Right forelimb (tissue), 1 donor: ENCODE results near the gene GSTA1.
"Not testable (repeated sequence)": the region's sequence is repeated elsewhere in the genome, so short reads cannot be mapped to it uniquely, and the experiment has no call there.

Source experiments
- DNase-seq: peaks from one replicate; pipeline ENCODE4 v3.0.0-alpha.2; 2018

The GSTA1 gene

GRCh38 chr6:52803668-52804255 lies at the start of gene GSTA1:
TSS of gene GSTA1 (minus strand) at chr6:52803816. CDS start at chr6:52799267, 4,549 bp downstream.
- not testable (repeated sequence) for DNase-seq

- no peak for DNase-seq
These were observed 45.5 kb upstream of the GSTA1 start for GRCh38 chr6:52849137-52849536.

- no peak for DNase-seq
These were observed 42.4 kb upstream of the GSTA1 start for GRCh38 chr6:52846002-52846401.

GRCh38 chr6:52843605-52844004 lies 40.0 kb upstream of the GSTA1 start:
- DNase-seq, result no peak

GRCh38 chr6:52840763-52841585 lies 37.4 kb upstream of the GSTA1 start, which contains the start of gene GSTA5:
TSS of gene GSTA5 (minus strand) at chr6:52840813.
- no peak for DNase-seq

- no peak for DNase-seq
These were observed 35.8 kb upstream of the GSTA1 start for GRCh38 chr6:52839124-52840055.

- DNase-seq, result no peak
These were observed 30.9 kb upstream of the GSTA1 start for GRCh38 chr6:52834481-52834880.

GRCh38 chr6:52830869-52831268 lies 27.3 kb upstream of the GSTA1 start:
- DNase-seq, result not testable (repeated sequence)

GRCh38 chr6:52829046-52829817 lies 25.6 kb upstream of the GSTA1 start:
- no peak for DNase-seq

GRCh38 chr6:52828621-52829020 lies 25.0 kb upstream of the GSTA1 start:
- not testable (repeated sequence) for DNase-seq

GRCh38 chr6:52827073-52827783 lies 23.6 kb upstream of the GSTA1 start:
- not testable (repeated sequence) for DNase-seq

GRCh38 chr6:52826513-52826912 lies 22.9 kb upstream of the GSTA1 start:
- DNase-seq, result no peak

GRCh38 chr6:52825900-52826459 lies 22.4 kb upstream of the GSTA1 start:
- DNase-seq, result not testable (repeated sequence)

GRCh38 chr6:52825270-52825793 lies 21.7 kb upstream of the GSTA1 start:
- DNase-seq, result not testable (repeated sequence)

GRCh38 chr6:52821842-52822241 lies 18.2 kb upstream of the GSTA1 start:
- DNase-seq, result no peak

GRCh38 chr6:52820198-52820597 lies 16.6 kb upstream of the GSTA1 start:
- DNase-seq, result no peak

- DNase-seq, result no peak
These were observed 11.8 kb upstream of the GSTA1 start for GRCh38 chr6:52815167-52816092.

- not testable (repeated sequence) for DNase-seq
These were observed 10.9 kb upstream of the GSTA1 start for GRCh38 chr6:52814545-52814944.

GRCh38 chr6:52809777-52810176 lies 6.2 kb upstream of the GSTA1 start:
- not testable (repeated sequence) for DNase-seq

GRCh38 chr6:52808660-52809059 lies 5.0 kb upstream of the GSTA1 start:
- DNase-seq, result no peak
